Keratinocyte (primary cell): ENCODE results near the gene C11orf58. TPM values are rescaled to one million over a fixed set of nuclear protein-coding genes. Genes with fewer than 3 reads are reported as not detected.
A peak's percentile ranks its signal among the peaks of the same experiment; 100 is the strongest.

Experiments
- DNase-seq: peaks from one replicate; pipeline ENCODE4 v3.0.0-alpha.2; 2011; ENCODE audit warnings: low read depth, missing footprints, low spot score
- FAIRE-seq: peaks from 2 replicates; lab custom pipeline; 2011; peaks lifted over from hg19 to GRCh38; lab: Jason Lieb, UNC
- H2AFZ ChIP-seq: 2 replicates; pipeline ENCODE4 v1.6.0; 2012; ENCODE audit warnings: low read length, control low read depth, inconsistent platforms; ENCODE audit not compliant: control insufficient read depth
- H3K27ac ChIP-seq: 2 replicates; pipeline ENCODE4 v1.5.1; 2011; ENCODE audit warnings: low read length; ENCODE audit not compliant: control insufficient read depth, insufficient read depth
- H3K27me3 ChIP-seq: 3 replicates; pipeline ENCODE4 v1.6.0; 2011; ENCODE audit warnings: low read length; ENCODE audit not compliant: control insufficient read depth, insufficient read depth; ENCODE audit errors: extremely low read depth
- H3K36me3 ChIP-seq, 2 experiments: 2 replicates in 1 of 2; 3 replicates in 1 of 2; pipeline ENCODE4 v1.5.1; 2011; ENCODE audit warnings: low read length in 2 of 2, mild to moderate bottlenecking in 1 of 2; ENCODE audit not compliant: control insufficient read depth in 2 of 2, insufficient read depth in 2 of 2; ENCODE audit errors: extremely low read depth in 1 of 2
- H3K4me1 ChIP-seq: 3 replicates; pipeline ENCODE4 v1.5.1; 2011; ENCODE audit warnings: low read length; ENCODE audit not compliant: control insufficient read depth, insufficient read depth; ENCODE audit errors: extremely low read depth
- H3K4me2 ChIP-seq: 3 replicates; pipeline ENCODE4 v1.6.0; 2011; ENCODE audit warnings: low read depth, low read length; ENCODE audit not compliant: control insufficient read depth, insufficient read depth; ENCODE audit errors: extremely low read depth
- H3K4me3 ChIP-seq, 3 experiments: fragments of 200-600 bp in 1 of 3; sonication (generic) in 1 of 3; 2 replicates in 2 of 3; 3 replicates in 1 of 3; pipeline ENCODE4 v1.5.1; 2011 to 2016; ENCODE audit warnings: low read length in 3 of 3, mild to moderate bottlenecking in 3 of 3, control low read depth in 2 of 3, inconsistent platforms in 1 of 3, low read depth in 1 of 3, mixed read lengths in 1 of 3, mixed run types in 1 of 3, moderate library complexity in 1 of 3; ENCODE audit not compliant: control insufficient read depth in 2 of 3, insufficient read depth in 2 of 3; ENCODE audit errors: extremely low read depth in 1 of 3
- H3K79me2 ChIP-seq: 2 replicates; pipeline ENCODE4 v1.6.0; 2012; ENCODE audit warnings: low read length; ENCODE audit not compliant: control insufficient read depth, insufficient read depth
- H3K9ac ChIP-seq: 3 replicates; pipeline ENCODE4 v1.6.0; 2011; ENCODE audit warnings: low read length; ENCODE audit not compliant: control insufficient read depth, insufficient read depth; ENCODE audit errors: extremely low read depth
- H3K9me1 ChIP-seq: 3 replicates; pipeline ENCODE4 v1.6.0; 2011; ENCODE audit warnings: low read length; ENCODE audit not compliant: control insufficient read depth, insufficient read depth; ENCODE audit errors: extremely low read depth
- H3K9me3 ChIP-seq: 2 replicates; pipeline ENCODE4 v1.5.1; 2012; ENCODE audit warnings: low read depth, low read length; ENCODE audit not compliant: control insufficient read depth
- H4K20me1 ChIP-seq: 3 replicates; pipeline ENCODE4 v1.6.0; 2011; ENCODE audit warnings: low read length; ENCODE audit not compliant: control insufficient read depth, insufficient read depth; ENCODE audit errors: extremely low read depth
- CTCF ChIP-seq, 3 experiments: IDR thresholded peaks in 1 of 3; conservative IDR thresholded peaks in 1 of 3; optimal IDR thresholded peaks in 1 of 3; 2 replicates in 2 of 3; 3 replicates in 1 of 3; pipeline versions ENCODE3 to v1.5.1; 2011; ENCODE audit warnings: low read length in 3 of 3, mild to moderate bottlenecking in 3 of 3, moderate library complexity in 2 of 3, control low read depth in 1 of 3, inconsistent platforms in 1 of 3; ENCODE audit not compliant: insufficient read depth in 2 of 3; ENCODE audit errors: extremely low read depth in 1 of 3
- EZH2 ChIP-seq: IDR thresholded peaks from one replicate; pipeline ENCODE4 v1.6.1; 2012; ENCODE audit warnings: inconsistent platforms, mild to moderate bottlenecking, low read length, moderate library complexity
- dilution Hi-C: fragments of 300-500 bp; cut with MboI; formaldehyde crosslinking; loops from one replicate; pipeline ENCODE4 v1.7.0; 2020; ENCODE audit warnings: low sequenced_read_pairs; ENCODE audit not compliant: extremely low pct_ligation_motif_present
- polyA plus RNA-seq, 5 experiments: library from polyadenylated mRNA; depleted of rRNA in 3 of 5; stranded (reverse) in 3 of 5; stranded (forward) in 1 of 5; unstranded in 1 of 5; fragments of >200 nt; gene quantifications; 1 replicate in 1 of 5; 2 replicates in 3 of 5; 3 replicates in 1 of 5; pipeline versions ENCODE4 v1.2.1 to v1.2.3, GENCODE V29; 2011 to 2012; ENCODE audit warnings: missing spikeins in 2 of 5, low read depth in 1 of 5, low replicate concordance in 1 of 5

The C11orf58 gene
- polyA plus RNA-seq, 1 donor (not counting 4 experiments of a cell fraction or from before 2014, with no cell fraction given), result 166 TPM

- H4K20me1 ChIP-seq, result no peaks in the 10 kb centered on the region
- H3K4me3 ChIP-seq, result no peak overlapping the region
- no peak overlapping the region for H3K27ac ChIP-seq
- H3K9ac ChIP-seq, result no peak overlapping the region
- no peaks in the 10 kb centered on the region for H3K27me3 ChIP-seq
- TF ChIP-seq CTCF (optimal IDR thresholded peaks at IDR 0.05 in 1 of 3, IDR thresholded peaks at IDR 0.05 in 1 of 3, conservative IDR thresholded peaks at IDR 0.05 in 1 of 3; ENCODE audit: extremely low read depth in 1 of 3, insufficient read depth in 2 of 3, low read length in 3 of 3), result no peak
- TF ChIP-seq EZH2, result no peak
- no peak overlapping the region for H2AFZ ChIP-seq
- H3K36me3 ChIP-seq, result no peaks in the 10 kb centered on the region
- dilution Hi-C loops, result no loop called here
- no peaks in the 10 kb centered on the region for H3K9me1 ChIP-seq
- DNase-seq (no peak), FAIRE-seq (no peak)
- no peak overlapping the region for H3K4me2 ChIP-seq
- no peaks in the 10 kb centered on the region for H3K79me2 ChIP-seq
- H3K4me1 ChIP-seq, result peaks cover 23% of the 10 kb centered on the region
- no peaks in the 10 kb centered on the region for H3K9me3 ChIP-seq
These were observed 46.2 kb downstream of the C11orf58 start for GRCh38 chr11:16784666-16785065.

GRCh38 chr11:16785520-16786128 lies 47.2 kb downstream of the C11orf58 start:
- dilution Hi-C loops, result no loop called here
- Histone ChIP-seq H3K4me2 (no peak overlapping the region), H3K4me3 (no peak overlapping the region), H4K20me1 (no peaks in the 10 kb centered on the region), H3K27ac (no peak overlapping the region), H3K4me1 (peaks cover 23% of the 10 kb centered on the region), H3K79me2 (no peaks in the 10 kb centered on the region), H3K36me3 (no peaks in the 10 kb centered on the region), H3K9me1 (no peaks in the 10 kb centered on the region), H2AFZ (no peak overlapping the region), H3K9me3 (no peaks in the 10 kb centered on the region), H3K9ac (no peak overlapping the region), H3K27me3 (no peaks in the 10 kb centered on the region)
- TF ChIP-seq EZH2 (no peak), CTCF (optimal IDR thresholded peaks at IDR 0.05 in 1 of 3, IDR thresholded peaks at IDR 0.05 in 1 of 3, conservative IDR thresholded peaks at IDR 0.05 in 1 of 3; ENCODE audit: extremely low read depth in 1 of 3, insufficient read depth in 2 of 3, low read length in 3 of 3) (peak; percentile 86 to 96 (median 89))
- DNase-seq, result peak; percentile 28
- FAIRE-seq, result peak; percentile 87
